Stimulated activated CD4-positive, alpha-beta T cell treated with anti-CD3 and anti-CD28 coated beads, Interleukin-1b, Interleukin-23, amount 100 ng/mL, for 4 hours (primary cell): Measurements from ENCODE around the gene MLEC.
"Not testable (repeated sequence)": the region's sequence is repeated elsewhere in the genome, so short reads cannot be mapped to it uniquely, and the experiment has no call there.

Experiments used
- DNase-seq, 2 donors: peaks; one replicate each; pipeline ENCODE4 v3.0.0-alpha.2; 2020; ENCODE audit warnings: low read depth in 2 of 2

The MLEC gene

DNA sequence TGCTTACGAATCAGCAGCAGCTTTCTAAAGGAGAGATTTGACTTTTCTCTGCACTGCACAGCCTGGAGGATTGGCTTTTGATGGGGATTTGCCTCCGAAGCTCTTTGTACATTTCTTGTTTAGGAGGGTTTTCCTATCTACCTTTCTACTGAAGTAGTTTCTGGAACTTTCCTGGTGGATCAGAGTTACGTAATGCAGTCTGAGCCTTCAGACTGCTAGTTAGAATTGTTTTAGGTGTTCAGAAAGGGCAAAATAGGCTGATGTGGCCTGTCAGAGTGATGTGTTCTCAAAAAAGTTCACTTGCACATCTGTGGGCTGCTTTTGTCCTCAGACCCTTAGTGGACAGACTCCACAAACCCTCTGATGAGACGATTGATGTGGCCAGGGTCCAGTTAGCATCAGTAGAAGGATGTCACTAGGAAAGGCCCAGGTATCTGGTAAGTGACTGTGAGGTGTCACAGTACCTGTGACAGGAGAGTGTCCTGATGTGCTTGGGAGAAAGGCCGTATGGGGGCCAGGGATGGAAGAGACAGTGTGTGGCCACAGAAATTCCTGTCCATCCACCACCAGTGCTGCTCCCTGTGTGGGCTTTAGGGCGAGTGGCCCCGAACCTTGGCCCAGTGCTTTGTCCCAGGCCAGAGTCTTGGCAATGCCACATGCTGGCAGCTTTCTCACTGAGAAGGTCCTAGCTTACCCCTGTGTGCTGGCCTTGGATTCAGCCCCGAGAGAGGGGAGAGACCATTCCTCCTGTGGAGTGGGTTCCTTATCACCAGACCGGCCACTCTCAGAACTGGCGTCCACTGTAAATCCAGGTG is 34.2 kb downstream of the MLEC start:
- no peak for DNase-seq

DNA sequence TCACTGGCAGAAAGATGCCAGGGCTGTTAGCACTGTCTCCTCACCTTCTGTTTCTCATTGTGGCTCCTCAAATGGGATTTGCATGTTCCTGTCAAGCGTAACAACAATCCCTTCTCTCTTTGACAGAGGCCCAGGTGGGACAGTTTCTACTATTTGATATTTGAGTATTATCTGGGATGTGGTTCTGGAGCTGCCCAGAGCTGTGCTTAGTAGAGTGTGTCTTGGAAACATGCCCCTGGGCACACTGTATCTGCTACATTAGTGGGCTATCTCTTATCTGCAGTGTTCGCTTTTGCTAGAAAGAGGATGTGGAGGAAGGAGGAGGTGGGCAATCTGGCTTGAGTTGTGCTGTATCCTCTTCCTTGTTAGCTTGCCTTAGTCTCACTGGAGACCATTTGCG is 34.9 kb downstream of the MLEC start:
- no peak for DNase-seq

DNA sequence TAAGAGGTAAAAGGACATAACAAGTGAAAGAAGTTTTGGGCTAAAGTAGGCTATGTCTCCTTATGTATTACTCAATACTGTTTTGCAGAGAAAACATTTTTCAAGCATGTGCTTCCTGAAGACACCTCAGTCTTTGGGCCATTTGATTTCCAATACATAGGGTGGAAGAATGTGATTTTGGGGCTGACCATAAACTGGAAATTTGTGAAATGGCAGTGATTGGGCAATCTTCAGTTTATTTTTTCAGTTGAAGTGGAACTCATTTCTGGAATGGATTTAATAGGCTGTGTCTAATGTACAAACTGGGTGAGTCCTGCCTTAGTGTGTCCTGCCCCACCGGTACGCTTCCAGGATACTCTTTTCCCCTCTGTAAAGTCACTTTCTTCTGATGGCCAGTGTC is 35.8 kb downstream of the MLEC start:
- no peak for DNase-seq

DNA sequence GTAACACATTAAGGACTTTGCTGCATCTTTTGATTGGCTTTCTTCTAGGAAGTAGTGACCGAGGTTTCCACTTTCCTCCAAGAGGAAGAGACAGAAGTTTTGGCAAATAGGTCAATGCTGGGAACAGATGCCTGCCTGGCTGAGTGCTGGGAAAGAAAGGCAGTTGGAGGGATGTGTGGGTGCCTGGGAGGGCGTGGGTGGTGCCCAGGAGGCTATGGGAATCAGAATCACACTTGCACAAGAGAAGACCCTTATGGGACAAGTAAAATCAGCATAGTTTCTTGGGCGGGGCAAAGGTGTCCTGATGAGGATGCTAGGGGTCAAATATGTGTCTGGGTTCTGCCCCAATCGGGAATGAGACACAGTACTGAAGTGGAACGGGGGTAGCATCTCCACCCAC is 37.8 kb downstream of the MLEC start:
- no peak for DNase-seq

DNA sequence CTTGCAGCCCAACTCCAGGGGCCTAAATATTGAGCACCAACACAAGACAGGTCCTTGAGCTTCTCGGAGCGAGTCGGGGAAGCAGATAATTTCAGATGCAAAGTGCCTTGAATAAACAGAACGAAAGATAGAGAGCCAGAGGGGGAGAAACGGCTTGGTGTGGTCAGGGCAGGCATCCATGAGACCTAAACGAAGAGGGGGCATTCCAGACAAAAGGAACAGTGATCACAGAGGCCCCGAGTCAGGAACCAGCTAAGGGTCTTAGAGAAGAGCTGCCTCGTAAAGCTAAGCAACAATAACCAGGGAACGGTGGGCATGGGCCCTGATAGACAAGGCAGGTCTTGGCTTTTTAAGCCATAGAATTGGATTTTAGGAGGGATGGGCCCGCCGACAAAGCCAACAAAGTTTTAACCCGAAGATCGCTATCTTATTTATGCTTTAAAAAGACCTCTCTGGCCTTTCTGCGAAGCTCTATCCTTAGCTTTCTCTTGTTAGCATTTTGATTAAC is 38.3 kb downstream of the MLEC start:
- no peak for DNase-seq

DNA sequence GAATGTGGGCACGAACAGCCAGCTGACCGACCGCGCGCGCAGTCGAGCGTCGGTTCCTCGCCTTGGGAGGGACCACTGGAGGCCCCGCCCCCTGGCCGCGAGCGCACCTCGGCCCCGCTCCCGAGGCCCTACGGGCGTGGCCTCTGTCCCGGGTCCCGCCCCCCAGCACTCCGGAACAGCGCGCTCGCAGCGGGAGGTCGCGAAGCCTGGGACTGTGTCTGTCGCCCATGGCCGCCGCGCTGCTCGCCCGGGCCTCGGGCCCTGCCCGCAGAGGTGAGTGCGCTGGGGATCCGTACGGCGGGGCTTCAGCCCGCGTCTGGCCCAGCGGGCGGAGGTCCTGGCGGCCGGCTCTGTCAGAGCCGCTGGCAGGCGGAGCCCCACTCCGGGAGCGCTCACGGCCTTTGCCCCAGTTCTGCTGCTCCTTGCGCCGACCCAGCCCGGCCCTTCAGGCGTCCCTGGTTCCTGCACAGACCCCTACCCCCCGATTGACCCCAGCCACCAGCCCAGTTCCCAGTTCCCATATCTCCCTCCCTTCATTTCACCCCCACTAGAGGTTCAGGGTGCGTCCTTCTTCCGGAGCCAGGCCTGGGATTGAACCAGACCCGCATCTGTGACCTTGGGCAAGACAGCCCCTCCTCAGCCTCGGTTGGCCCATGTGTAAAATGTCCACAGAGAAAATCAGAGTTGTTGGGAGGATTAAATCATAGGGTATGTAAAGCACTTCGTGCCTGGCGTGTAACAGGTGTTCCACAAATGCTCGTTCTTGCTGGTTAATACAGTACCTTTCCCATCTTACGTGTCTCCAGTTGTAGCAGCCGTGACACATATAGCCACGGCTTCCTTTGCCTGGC is 38.9 kb downstream of the MLEC start, which contains the start of gene ACADS:
ACADS (plus strand) TSS at position 168 of the 851 bp plus-strand sequence; CDS start at position 228, 60 bp downstream.
- DNase-seq, result peak; percentile 82 to 94

DNA sequence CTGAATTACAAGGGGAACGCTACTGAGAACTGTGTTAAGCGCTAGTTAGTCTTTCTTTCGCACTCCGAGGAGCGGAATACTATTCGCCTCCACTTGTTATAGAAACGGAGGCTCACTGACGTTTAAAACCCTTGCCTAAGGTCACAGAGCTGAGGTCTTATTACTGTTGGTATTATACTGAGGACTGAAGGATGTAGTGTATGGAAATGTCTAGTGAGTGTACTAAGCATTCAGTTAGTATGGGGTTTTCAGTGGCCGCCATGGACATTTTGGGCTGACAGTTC is 39.5 kb downstream of the MLEC start:
- no peak for DNase-seq

DNA sequence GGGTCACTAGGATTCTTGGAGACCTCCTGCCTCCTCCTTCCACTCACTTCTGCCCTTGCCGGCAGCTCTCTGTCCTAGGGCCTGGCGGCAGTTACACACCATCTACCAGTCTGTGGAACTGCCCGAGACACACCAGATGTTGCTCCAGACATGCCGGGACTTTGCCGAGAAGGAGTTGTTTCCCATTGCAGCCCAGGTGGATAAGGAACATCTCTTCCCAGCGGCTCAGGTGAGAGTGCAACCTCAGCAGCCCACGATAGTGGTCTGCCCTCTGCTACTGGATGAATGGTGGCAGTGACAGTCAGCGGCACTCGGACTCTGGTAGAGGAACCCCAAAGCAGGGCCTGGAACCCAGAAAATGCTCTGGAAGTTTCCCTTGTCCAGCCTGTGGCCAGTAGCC is 40.0 kb downstream of the MLEC start:
- DNase-seq, result no peak

DNA sequence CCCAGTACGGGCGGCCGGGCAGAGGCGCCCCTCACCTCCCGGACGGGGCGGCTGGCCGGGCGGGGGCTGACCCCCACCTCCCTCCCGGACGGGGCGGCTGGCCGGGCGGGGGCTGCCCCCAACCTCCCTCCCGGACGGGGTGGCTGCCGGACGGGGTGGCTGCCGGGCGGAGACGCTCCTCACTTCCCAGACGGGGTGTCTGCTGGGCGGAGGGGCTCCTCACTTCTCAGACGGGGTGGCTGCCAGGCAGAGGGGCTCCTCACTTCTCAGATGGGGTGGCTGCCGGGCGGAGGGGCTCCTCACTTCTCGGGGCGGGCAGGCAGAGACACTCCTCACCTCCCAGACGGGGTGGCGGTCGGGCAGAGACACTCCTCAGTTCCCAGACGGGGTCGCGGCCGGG is 45.2 kb downstream of the MLEC start:
- DNase-seq, result not testable (repeated sequence)

DNA sequence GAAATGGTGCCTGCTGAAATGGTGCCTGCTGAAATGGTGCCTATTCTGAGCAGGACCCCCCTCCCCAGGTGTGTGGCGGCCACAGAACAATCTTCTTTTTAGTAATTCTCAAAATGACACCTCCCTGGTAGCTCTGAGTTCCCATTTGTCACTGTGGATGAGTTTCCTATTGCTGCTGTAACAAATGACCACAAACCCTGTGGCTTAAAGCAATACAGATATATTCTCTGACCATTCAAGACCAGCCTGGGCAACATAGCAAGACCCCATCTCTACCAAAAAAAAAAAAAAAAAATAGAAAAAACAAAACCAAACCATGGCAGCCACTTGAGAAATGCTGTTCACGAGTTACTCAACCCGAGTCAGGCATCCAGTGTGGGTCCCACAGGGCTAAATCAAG is 46.6 kb downstream of the MLEC start:
- DNase-seq, result no peak

DNA sequence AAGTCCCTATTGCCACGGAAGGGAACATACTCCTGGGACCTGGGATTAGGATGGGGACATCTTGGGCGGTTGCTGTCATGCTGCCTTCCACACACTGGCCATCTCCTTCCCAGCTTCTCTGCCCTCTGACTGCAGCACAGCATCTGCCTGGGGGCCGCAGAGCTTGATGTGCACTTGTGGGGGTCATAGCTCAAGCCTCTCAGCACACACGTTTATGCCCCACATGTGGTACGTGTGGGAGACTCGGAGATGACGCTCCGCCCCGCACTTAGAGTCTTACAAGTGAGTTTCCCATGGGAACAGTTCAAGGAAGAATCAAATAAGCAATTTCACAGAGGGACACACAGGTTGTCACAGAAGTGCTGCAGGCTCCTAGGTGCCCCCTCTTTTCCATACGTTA is 47.3 kb downstream of the MLEC start:
- no peak for DNase-seq

DNA sequence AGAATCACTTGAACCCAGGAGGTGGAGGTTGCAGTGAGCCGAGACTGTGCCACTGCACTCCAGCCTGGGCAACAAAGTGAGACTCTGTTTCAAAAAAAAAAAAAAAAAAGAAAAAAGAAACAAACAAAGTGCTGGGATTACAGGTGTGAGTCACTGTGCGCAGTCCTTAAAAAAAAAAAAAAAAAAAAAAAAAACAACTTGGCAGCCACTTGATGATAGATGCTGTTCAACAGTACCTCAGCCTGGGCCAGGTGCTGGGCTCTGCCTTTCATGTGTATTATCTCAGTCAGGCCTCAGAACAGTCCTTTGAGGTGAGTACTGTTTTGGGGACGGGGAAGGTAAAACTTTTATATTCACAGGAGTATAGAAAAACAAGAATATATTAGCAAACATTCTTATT is 48.2 kb downstream of the MLEC start:
- DNase-seq, result no peak

DNA sequence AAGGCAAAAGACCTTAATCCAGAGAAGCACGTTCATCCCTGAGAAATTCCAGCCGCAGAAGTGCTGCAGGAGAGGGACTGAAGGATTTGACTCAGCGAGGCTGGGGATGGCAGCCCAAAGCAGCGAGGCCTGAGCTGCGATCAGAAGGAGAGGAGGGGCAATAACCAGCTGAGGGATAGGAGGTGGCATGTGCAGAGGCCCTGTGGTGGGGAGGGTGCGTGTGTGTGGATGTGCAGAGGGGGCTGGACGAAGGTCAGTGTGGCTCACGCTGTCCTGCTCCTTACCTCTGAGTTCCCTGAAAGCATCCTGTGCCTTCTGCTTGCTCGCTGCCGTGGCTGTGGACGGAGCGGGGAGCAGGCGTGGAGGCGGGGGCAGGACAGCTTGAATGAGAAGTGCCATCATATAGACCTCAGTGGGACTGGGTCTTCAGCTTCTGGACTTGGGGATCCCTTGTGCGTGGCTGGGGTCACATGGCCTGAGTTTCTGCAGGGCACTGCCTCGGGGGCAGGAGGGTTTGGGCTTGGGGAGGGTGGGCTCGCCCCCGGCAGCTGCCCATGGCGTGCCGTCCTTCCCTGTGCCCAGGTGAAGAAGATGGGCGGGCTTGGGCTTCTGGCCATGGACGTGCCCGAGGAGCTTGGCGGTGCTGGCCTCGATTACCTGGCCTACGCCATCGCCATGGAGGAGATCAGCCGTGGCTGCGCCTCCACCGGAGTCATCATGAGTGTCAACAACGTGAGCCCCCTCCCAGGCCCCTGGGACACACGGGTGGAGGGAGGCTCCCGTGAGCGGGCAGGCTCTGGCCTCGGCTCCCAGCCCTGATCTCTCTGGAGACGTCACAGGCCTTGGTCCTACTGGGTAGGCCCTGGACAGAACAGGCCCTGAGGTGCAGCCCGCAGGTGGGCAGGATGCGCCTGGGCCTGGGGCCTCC is 49.7 kb downstream of the MLEC start:
- DNase-seq, result no peak

DNA sequence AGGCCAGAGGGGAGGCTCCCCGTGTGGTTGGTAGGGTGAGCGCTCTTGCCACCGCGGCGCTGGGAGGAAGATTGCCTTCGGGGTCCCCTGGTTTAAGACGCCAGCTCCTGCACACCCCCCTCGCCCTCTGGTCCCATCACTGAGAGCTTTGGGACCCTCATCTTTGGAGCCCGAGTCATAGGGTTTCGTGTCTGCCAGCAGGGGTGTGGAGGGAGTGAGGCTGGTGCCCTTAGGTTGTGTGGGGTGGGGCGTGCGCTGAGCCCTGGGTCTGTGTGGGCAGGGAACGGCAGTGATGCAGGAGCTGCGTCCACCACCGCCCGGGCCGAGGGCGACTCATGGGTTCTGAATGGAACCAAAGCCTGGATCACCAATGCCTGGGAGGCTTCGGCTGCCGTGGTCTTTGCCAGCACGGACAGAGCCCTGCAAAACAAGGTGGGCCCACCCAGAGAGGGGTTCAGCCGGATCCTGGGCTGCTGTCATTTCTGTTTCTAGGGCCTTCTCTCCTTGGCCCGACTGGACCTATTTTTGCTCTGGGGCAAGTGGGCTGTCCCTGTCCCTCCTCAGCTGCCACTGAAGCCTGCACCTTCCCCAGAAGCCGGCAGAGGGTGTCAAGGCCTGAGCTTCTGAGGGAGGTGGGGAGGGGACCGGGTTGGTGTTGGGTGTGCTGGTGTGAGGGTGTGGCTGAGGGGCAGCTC is 50.8 kb downstream of the MLEC start:
- no peak for DNase-seq

DNA sequence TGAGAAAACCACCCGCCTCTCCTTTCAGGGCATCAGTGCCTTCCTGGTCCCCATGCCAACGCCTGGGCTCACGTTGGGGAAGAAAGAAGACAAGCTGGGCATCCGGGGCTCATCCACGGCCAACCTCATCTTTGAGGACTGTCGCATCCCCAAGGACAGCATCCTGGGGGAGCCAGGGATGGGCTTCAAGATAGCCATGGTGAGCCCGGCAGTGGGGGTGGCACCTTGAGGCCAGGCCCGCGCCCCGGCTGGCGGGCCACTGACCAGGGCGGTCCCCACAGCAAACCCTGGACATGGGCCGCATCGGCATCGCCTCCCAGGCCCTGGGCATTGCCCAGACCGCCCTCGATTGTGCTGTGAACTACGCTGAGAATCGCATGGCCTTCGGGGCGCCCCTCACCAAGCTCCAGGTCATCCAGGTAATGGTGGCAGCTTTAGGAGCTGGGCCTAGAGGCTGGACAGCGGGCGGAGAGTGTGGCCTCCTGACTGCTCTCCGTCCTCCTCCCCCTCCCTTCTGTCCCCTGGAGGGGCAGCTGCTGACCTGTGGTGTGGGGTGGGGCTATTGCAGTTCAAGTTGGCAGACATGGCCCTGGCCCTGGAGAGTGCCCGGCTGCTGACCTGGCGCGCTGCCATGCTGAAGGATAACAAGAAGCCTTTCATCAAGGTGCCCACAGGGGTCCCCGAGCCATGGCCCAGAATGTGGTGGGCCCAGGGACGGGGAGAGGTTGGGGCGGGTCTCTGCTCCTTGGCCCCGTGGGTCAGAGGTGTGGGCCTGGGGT is 51.5 kb downstream of the MLEC start:
- no peak for DNase-seq

DNA sequence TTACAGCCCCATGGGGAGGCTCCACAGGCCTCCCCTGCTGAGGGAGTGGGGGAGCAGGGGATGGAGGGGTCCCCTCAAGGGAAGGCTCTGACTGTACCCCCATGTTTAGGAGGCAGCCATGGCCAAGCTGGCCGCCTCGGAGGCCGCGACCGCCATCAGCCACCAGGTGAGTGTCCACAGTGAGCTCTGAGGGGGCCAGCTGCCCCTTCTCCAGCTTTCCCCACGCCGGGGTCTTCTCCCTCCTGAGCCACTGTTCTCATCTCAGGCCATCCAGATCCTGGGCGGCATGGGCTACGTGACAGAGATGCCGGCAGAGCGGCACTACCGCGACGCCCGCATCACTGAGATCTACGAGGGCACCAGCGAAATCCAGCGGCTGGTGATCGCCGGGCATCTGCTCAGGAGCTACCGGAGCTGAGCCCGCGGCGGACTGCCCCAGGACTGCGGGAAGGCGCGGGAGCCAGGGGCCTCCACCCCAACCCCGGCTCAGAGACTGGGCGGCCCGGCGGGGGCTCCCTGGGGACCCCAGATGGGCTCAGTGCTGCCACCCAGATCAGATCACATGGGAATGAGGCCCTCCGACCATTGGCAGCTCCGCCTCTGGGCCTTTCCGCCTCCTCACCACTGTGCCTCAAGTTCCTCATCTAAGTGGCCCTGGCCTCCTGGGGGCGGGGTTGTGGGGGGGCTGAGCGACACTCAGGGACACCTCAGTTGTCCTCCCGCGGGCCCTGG is 52.2 kb downstream of the MLEC start:
- DNase-seq, result no peak

DNA sequence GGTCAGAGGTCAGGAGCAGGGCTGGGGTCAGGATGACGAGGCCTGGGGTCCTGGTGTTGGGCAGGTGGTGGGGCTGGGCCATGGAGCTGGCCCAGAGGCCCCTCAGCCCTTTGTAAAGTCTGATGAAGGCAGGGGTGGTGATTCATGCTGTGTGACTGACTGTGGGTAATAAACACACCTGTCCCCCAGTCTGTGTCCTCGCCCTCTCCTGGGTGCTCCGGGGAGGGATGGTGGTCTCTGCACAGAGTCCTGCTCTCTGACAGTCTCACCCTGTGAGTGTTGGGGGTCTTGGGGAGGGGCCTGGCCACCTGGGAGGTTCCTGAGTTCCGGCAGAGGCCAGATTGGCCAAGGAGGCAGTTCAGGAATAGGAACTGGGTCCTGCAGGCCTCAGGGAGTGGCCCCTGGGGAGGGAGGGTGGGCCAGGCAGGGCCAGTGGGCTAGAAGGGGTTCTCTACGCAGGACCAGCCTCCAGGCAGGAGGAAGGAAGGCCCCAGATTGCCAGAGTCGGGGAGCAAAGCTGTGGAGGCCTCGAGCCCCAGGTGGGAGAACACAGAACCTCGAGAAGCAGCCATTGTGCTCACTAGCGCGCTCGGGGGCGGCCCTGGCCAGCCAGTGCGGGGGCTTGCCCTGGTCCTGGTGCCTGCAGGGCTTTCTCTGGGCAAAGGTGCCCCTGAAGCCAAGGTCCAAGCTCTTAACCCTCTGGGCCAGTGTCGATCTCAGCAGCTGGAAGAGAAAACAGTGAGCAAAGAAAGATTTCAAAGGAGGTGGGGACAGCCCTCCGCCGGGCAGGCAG is 53.1 kb downstream of the MLEC start:
- no peak for DNase-seq

DNA sequence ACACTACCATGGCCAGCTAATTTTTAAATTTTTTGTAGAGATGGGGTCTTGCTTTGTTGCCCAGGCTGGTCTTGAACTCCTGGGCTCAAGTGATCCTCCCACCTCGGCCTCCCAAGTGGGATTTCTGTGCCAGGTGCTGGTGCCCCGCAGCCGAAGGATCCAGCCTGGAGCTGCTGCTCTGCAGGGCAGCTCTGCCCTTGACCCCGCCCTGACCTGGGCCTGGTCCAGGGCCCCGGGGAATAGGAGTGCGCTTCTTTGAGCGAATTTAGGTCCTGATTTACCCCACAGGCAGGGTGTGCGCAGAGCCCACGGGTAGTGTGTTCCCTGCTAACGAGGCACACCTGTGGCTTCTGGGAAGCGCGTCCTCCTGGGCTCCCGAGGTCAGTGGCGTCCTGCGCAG is 53.9 kb downstream of the MLEC start:
- DNase-seq, result no peak
